ENCODE data around the gene PSME1. TPM values are rescaled to one million over a fixed set of nuclear protein-coding genes. Genes with fewer than 3 reads are reported as not detected.

The PSME1 gene
- 100 to 1,000 TPM; 498 to 547 TPM for total RNA-seq

- POLR2A ChIA-PET: interaction anchor here (0.8 to 1.7 kb wide), 5 partner anchors 11 to 44 kb away, joined by 3 to 7 read pairs (median 5); partner anchors contain the start of genes DCAF11, IRF9, NRL and PSME2
- peak within 1 kb of the TSS; percentile 93 for H3K27ac Mint-ChIP-seq
- peak; percentile 93 for DNase-seq
- CTCF ChIA-PET: interaction anchor here (0.7 to 7.6 kb wide), 12 partner anchors 10 to 296 kb away, joined by 3 to 62 read pairs (median 3); partner anchors contain the start of genes DCAF11, IRF9, NRL and PSME2
- H3K27me3 Mint-ChIP-seq: no peaks in the 10 kb centered on the region
- peak within 1 kb of the TSS; percentile 94 for H3K4me3 Mint-ChIP-seq
- no peaks in the 10 kb centered on the region for H3K9me3 Mint-ChIP-seq
- peaks cover 40% of the 10 kb centered on the region for H3K36me3 Mint-ChIP-seq (ENCODE audit: low read depth)
- peaks cover 56% of the 10 kb centered on the region for H3K4me1 Mint-ChIP-seq
Observed at GRCh38 chr14:24135834-24136683, at the start of gene PSME1. Gene PSME1 (plus strand): TSS chr14:24136194. CDS start chr14:24136263, 69 bp downstream.

DNA sequence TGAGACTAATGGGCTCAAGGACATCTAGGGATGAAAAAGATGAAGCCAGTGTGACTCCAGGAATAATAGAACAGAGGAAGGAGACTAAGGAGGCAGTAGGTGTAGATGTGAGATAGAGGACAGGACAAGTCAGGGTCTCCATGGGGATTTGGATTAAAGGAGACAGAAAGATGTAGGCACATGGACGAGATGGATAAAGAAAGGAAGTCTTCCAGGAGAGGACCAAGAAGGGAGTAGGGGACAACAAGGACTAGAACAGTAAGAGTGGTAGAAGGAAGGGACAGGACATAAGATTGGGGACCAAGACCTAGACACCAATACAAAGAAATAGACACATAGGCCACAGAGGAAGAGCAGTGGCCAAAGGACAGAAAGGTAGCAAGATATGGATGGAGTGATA, 49.0 kb upstream of the PSME1 start:
- POLR2A ChIA-PET: no interaction called here
- no peak overlapping the region for H3K27ac Mint-ChIP-seq

DNA sequence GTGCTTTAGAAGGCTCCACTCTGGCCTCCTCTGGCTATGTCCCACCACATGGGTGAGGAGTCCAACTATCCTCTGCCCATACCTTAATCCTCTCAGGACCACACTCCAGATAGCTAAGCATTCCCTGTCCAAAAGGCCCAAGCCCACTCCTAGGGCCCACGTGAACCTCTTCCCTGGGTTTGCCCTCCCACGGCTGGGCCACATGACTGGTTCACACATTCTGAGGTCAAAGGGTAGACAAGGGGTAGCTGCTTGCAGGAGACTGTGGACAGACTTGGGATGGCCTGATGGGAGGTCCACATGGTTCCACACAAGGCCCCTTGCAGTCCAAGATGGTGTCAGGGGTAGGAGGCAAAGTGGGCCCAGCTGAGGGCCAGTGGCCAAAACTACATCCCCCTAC, 47.9 kb upstream of the PSME1 start:
- no peaks in the 10 kb centered on the region for H3K36me3 Mint-ChIP-seq (ENCODE audit: low read depth)
- H3K27me3 Mint-ChIP-seq: no peaks in the 10 kb centered on the region
- CTCF ChIA-PET: interaction anchor here (0.6 to 1.0 kb wide), 5 partner anchors 8 to 340 kb away, joined by 3 read pairs; partner anchors contain the start of gene IRF9
- H3K27ac Mint-ChIP-seq: no peak overlapping the region
- no peaks in the 10 kb centered on the region for H3K9me3 Mint-ChIP-seq
- H3K4me1 Mint-ChIP-seq: peaks cover 13% of the 10 kb centered on the region
- no peak overlapping the region for H3K4me3 Mint-ChIP-seq
- POLR2A ChIA-PET: no interaction called here
- DNase-seq: no peak

More for the DNA sequence above, 49.0 kb upstream of the PSME1 start:
- Mint-ChIP-seq H3K27me3 (peaks cover 1% of the 10 kb centered on the region), H3K9me3 (no peaks in the 10 kb centered on the region), H3K4me3 (no peak overlapping the region), H3K4me1 (peaks cover 11% of the 10 kb centered on the region), H3K36me3 (ENCODE audit: low read depth) (no peaks in the 10 kb centered on the region)
- CTCF ChIA-PET: interaction anchor here (1.0 to 1.1 kb wide), 2 partner anchors 20 to 23 kb away, joined by 3 to 4 read pairs; no protein-coding TSS in a partner anchor
- no peak for DNase-seq

DNA sequence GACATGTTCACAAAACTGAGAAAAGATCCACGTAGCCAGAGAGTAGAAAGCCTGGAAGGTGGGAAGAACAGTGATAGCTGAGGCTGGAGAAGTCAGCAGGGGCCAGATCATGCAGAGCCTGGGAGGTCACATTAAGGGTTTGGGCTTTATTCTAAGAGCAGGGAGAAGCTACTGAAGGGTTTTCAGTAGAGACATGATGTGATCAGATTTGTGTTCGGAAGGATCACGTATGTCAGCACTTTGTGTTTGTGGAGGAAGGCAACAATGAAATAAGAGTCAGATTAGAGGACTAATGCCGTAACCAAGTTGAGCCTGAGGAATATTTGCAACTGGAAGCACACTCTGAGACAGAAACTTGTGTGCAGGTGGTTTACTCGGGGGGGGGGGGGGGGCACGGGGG, 46.1 kb upstream of the PSME1 start:
- CTCF ChIA-PET: interaction anchor here (0.9 to 9.6 kb wide), 14 partner anchors 9 to 200 kb away, joined by 3 to 138 read pairs (median 5); partner anchors contain the start of genes CARMIL3, DCAF11, DHRS4L2 and NRL
- no peaks in the 10 kb centered on the region for H3K9me3 Mint-ChIP-seq
- H3K27ac Mint-ChIP-seq: no peak overlapping the region
- H3K27me3 Mint-ChIP-seq: no peaks in the 10 kb centered on the region
- no peak for DNase-seq
- H3K36me3 Mint-ChIP-seq (ENCODE audit: low read depth): peaks cover 2% of the 10 kb centered on the region
- H3K4me3 Mint-ChIP-seq: no peak overlapping the region
- peaks cover 20% of the 10 kb centered on the region for H3K4me1 Mint-ChIP-seq
- POLR2A ChIA-PET: no interaction called here

GRCh38 chr14:24092110-24092504, 43.9 kb upstream of the PSME1 start:
- Mint-ChIP-seq H3K27me3 (no peaks in the 10 kb centered on the region), H3K9me3 (no peaks in the 10 kb centered on the region), H3K36me3 (ENCODE audit: low read depth) (peaks cover 17% of the 10 kb centered on the region), H3K4me3 (no peak overlapping the region), H3K27ac (peak overlapping the region; percentile 76), H3K4me1 (peaks cover 35% of the 10 kb centered on the region)
- ChIA-PET POLR2A (interaction anchor here (0.9 kb wide), 1 partner anchor 44 kb away, joined by 4 read pairs; the partner anchor contains the start of gene PSME1), CTCF (interaction anchor here (0.9 to 9.6 kb wide), 4 partner anchors 11 to 69 kb away, joined by 3 to 138 read pairs (median 13); partner anchors contain the start of gene IRF9)
- DNase-seq: no peak

DNA sequence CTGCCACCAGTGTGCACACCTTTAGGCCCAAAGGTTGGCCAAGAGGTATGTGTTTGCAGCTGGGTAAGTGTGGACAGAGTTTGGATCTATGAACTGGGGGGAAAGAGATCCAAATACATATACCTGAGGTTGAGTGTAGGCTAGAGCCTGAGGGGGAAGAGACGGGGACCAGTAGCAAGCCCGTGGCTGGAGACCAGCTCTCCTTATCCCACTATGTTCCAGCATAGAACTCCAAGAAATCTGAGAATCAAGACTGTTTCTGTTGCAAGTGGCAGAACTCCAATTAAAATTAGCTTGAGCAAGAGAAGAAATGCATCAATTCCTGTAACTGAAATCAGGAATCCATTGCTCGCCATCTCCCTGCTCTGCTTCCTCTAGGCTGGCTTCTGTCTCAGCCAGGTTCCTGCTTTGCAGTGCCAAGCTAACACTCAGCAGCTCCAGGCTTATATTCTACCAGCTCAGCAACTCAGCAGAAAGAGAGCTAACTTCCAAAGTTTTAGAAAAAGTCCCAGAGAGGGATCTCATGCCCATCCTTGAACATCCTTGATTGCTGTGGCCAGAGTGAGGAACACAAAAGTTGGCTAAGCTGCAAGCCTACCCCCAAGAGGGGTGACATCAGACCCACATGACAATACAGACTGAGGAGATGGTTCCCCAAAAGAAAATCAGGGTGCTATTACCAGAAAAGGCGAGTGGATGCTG, 43.3 kb upstream of the PSME1 start:
- DNase-seq: no peak
- peak overlapping the region; percentile 76 for H3K27ac Mint-ChIP-seq
- H3K9me3 Mint-ChIP-seq: no peaks in the 10 kb centered on the region
- peak overlapping the region; percentile 100 for H3K4me3 Mint-ChIP-seq
- H3K27me3 Mint-ChIP-seq: no peaks in the 10 kb centered on the region
- POLR2A ChIA-PET: interaction anchor here (0.9 kb wide), 1 partner anchor 43 kb away, joined by 4 read pairs; the partner anchor contains the start of gene PSME1
- peaks cover 17% of the 10 kb centered on the region for H3K36me3 Mint-ChIP-seq (ENCODE audit: low read depth)
- H3K4me1 Mint-ChIP-seq: peaks cover 35% of the 10 kb centered on the region
- CTCF ChIA-PET: interaction anchor here (1.0 to 9.6 kb wide), 4 partner anchors 12 to 68 kb away, joined by 3 to 138 read pairs (median 14); partner anchors contain the start of gene IRF9

DNA sequence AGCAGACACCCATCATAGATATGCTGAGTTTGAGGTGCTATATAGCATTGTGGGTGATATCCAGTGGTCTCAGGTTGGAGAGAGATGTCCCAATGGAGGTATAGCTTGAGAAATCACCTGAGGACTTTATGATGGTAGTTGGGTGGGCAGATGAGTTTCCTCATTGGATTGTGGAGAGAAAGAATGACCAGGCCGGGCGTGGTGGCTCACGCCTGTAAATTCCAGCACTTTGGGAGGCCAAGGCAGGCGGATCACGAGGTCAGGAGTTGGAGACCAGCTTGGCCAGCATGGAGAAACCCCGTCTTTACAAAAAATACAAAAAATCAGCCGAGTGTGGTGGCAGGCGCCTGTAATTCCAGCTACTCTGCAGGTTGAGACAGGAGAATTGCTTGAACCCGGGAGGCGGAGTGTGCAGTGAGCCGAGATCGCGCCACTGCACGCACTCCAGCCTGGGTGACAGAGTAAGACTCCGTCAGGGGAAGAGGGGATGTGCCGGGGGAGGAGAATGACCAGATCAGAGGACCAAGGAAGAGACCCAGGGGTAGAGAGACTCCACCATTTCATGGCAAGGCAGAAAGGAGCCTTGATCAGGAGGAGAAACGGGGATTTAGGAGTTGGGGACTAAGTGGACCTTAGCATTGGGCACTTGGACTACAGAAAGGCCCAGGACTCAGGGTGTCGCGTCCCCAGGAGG, 42.6 kb upstream of the PSME1 start:
- DNase-seq: no peak
- CTCF ChIA-PET: interaction anchor here (1.0 to 9.6 kb wide), 4 partner anchors 12 to 67 kb away, joined by 3 to 138 read pairs (median 14); partner anchors contain the start of gene IRF9
- POLR2A ChIA-PET: interaction anchor here (1.2 to 2.7 kb wide), 2 partner anchors 15 to 21 kb away, joined by 9 to 13 read pairs; partner anchors contain the start of genes DCAF11 and NRL
- Mint-ChIP-seq H3K36me3 (ENCODE audit: low read depth) (peaks cover 22% of the 10 kb centered on the region), H3K9me3 (no peaks in the 10 kb centered on the region), H3K4me1 (peaks cover 35% of the 10 kb centered on the region), H3K27me3 (no peaks in the 10 kb centered on the region), H3K4me3 (peak overlapping the region; percentile 100), H3K27ac (peak overlapping the region; percentile 76)

- no peaks in the 10 kb centered on the region for H3K9me3 Mint-ChIP-seq
- no peaks in the 10 kb centered on the region for H3K27me3 Mint-ChIP-seq
- H3K4me3 Mint-ChIP-seq: peak within 1 kb of the TSS; percentile 100
- ChIA-PET CTCF (interaction anchor here (1.3 to 9.6 kb wide), 6 partner anchors 12 to 148 kb away, joined by 3 to 138 read pairs (median 7); partner anchors contain the start of genes DCAF11, IRF9 and TINF2), POLR2A (interaction anchor here (0.7 to 2.7 kb wide), 3 partner anchors 11 to 20 kb away, joined by 8 to 13 read pairs (median 9); partner anchors contain the start of genes DCAF11 and NRL)
- DNase-seq: peak; percentile 79
- H3K36me3 Mint-ChIP-seq (ENCODE audit: low read depth): peaks cover 28% of the 10 kb centered on the region
- H3K4me1 Mint-ChIP-seq: peaks cover 35% of the 10 kb centered on the region
- peak within 1 kb of the TSS; percentile 98 for H3K27ac Mint-ChIP-seq
Observed at GRCh38 chr14:24093901-24094840, 41.8 kb upstream of the PSME1 start, which contains the start of gene PCK2. Gene PCK2 (plus strand): TSS chr14:24094311. CDS start chr14:24094406, 95 bp downstream.

GRCh38 chr14:24094841-24095270, 41.1 kb upstream of the PSME1 start:
- Mint-ChIP-seq H3K27ac (peak overlapping the region; percentile 98), H3K4me3 (peak overlapping the region; percentile 100), H3K9me3 (no peaks in the 10 kb centered on the region), H3K27me3 (no peaks in the 10 kb centered on the region), H3K4me1 (peaks cover 35% of the 10 kb centered on the region), H3K36me3 (ENCODE audit: low read depth) (peaks cover 33% of the 10 kb centered on the region)
- ChIA-PET POLR2A (interaction anchor here (0.5 to 2.7 kb wide), 5 partner anchors 10 to 92 kb away, joined by 3 to 13 read pairs (median 4); no protein-coding TSS in a partner anchor), CTCF (interaction anchor here (1.3 to 9.6 kb wide), 6 partner anchors 12 to 147 kb away, joined by 3 to 138 read pairs (median 7); partner anchors contain the start of genes DCAF11, IRF9 and TINF2)
- no peak for DNase-seq

DNA sequence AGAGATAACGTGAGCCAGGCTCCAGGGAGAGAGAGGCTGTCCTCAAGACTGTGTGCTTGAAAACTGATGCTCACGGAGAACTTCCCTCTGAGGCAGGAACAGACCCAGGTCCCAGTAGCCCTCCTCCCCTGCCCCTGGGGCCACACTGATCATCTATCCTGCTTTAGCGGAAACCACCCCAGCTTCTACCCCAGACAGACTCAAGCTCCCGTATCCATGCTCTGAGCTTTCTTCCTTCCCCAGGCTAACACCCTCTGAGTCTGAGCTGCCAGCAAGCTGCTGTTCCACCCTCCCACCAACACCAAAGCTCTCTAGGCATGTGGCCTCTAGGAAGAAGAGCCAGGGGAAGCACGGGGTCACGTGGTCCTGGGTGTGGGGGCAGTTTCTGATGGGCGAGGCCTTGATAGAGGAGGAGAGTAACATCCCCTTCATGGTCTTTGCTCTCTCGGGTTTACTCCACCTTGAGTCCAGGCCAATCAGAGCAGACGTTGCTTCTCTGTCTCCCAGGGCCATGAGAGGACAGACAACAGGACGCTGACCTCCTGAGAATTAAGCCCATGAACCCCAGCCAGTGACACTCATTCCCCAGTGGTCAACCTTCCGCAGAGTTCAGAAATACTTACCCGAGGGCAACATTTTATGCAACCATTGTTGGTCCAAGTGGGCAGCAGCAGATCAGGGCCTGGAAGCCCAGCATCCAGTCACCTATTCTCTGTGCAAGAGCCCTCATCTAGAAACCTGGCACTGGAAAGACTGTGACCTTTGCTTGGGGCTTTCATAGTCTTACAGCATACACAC, 40.5 kb upstream of the PSME1 start:
- ChIA-PET POLR2A (interaction anchor here (0.5 to 2.7 kb wide), 4 partner anchors 13 to 91 kb away, joined by 3 to 13 read pairs (median 4); no protein-coding TSS in a partner anchor), CTCF (interaction anchor here (1.3 to 9.6 kb wide), 5 partner anchors 11 to 147 kb away, joined by 6 to 138 read pairs (median 7); partner anchors contain the start of genes DCAF11, IRF9 and TINF2)
- H3K36me3 Mint-ChIP-seq (ENCODE audit: low read depth): peaks cover 38% of the 10 kb centered on the region
- no peaks in the 10 kb centered on the region for H3K27me3 Mint-ChIP-seq
- no peaks in the 10 kb centered on the region for H3K9me3 Mint-ChIP-seq
- DNase-seq: peak; percentile 54
- H3K4me1 Mint-ChIP-seq: peaks cover 34% of the 10 kb centered on the region
- H3K4me3 Mint-ChIP-seq: peak overlapping the region; percentile 100
- peak overlapping the region; percentile 98 for H3K27ac Mint-ChIP-seq
